ENCODE measurements around the gene RPAP3. TPM values are rescaled to one million over a fixed set of nuclear protein-coding genes. Genes with fewer than 3 reads are reported as not detected.

Gene RPAP3
- total RNA-seq, 2 donors from 2014 or later = 15.0 to 26.5 TPM

GRCh38 chr12:47717443-47718193, 11.8 kb upstream of the RPAP3 start:
- intact Hi-C loops (cut with DNase I) = loop anchor here (2.0 to 10.0 kb wide), 4 partner anchors 19 to 247 kb away; partner anchors contain the start of genes RAPGEF3 and TMEM106C
- peaks cover 4% of the 10 kb centered on the region for H3K4me1 ChIP-seq (replicated peaks)

GRCh38 chr12:47717046-47717442, 11.2 kb upstream of the RPAP3 start:
- peaks cover 4% of the 10 kb centered on the region for H3K4me1 ChIP-seq (replicated peaks)
- intact Hi-C loops (cut with DNase I) = loop anchor here (2.0 to 10.0 kb wide), 4 partner anchors 20 to 248 kb away; partner anchors contain the start of genes RAPGEF3 and TMEM106C

More at GRCh38 chr12:47717443-47718193, 11.8 kb upstream of the RPAP3 start:
- Histone ChIP-seq H3K9me3 (no peaks in the 10 kb centered on the region), H3K4me3 (no peak overlapping the region), H3K36me3 (no peaks in the 10 kb centered on the region), H3K27me3 (replicated peaks; ENCODE audit: insufficient read depth) (no peaks in the 10 kb centered on the region), H3K27ac (peak overlapping the region; percentile 70 to 73)
- peak; percentile 79 for DNase-seq (ENCODE audit: low spot score)
- 16% methylated on average over 13 of the region's 13 CpGs for WGBS
- TF ChIP-seq CTCF (IDR thresholded peaks at IDR 0.05) = peak; percentile 29 to 73 (median 70)
- no peak for TF ChIP-seq POLR2A (IDR thresholded peaks at IDR 0.05)
- peak; percentile 74 for TF ChIP-seq POLR2AphosphoS5 (IDR thresholded peaks at IDR 0.05)

GRCh38 chr12:47715877-47716548, 10.2 kb upstream of the RPAP3 start:
- intact Hi-C loops (cut with DNase I) = loop anchor here (2.0 to 10.0 kb wide), 5 partner anchors 21 to 249 kb away; partner anchors contain the start of genes RAPGEF3 and TMEM106C
- peaks cover 4% of the 10 kb centered on the region for H3K4me1 ChIP-seq (replicated peaks)
- H3K4me3 ChIP-seq = peak overlapping the region in 1 of 2 donors; percentile 7

More at GRCh38 chr12:47717046-47717442, 11.2 kb upstream of the RPAP3 start:
- Histone ChIP-seq H3K36me3 (no peaks in the 10 kb centered on the region), H3K9me3 (no peaks in the 10 kb centered on the region), H3K27ac (peak overlapping the region; percentile 70 to 73), H3K27me3 (replicated peaks; ENCODE audit: insufficient read depth) (no peaks in the 10 kb centered on the region), H3K4me3 (no peak overlapping the region)
- no peak for DNase-seq (ENCODE audit: low spot score)
- TF ChIP-seq CTCF (IDR thresholded peaks at IDR 0.05) (no peak), POLR2AphosphoS5 (IDR thresholded peaks at IDR 0.05) (no peak), POLR2A (IDR thresholded peaks at IDR 0.05) (no peak)
- 87% methylated on average over 6 of the region's 6 CpGs for WGBS

GRCh38 chr12:47715393-47715876, 9.6 kb upstream of the RPAP3 start:
- H3K27ac ChIP-seq = peak overlapping the region; percentile 75
- no peaks in the 10 kb centered on the region for H3K9me3 ChIP-seq
- TF ChIP-seq POLR2AphosphoS5 (IDR thresholded peaks at IDR 0.05) (peak; percentile 67), POLR2A (IDR thresholded peaks at IDR 0.05) (no peak), CTCF (IDR thresholded peaks at IDR 0.05) (peak; percentile 70 to 91 (median 88))
- DNase-seq (ENCODE audit: low spot score) = peak; percentile 84
- peaks cover 4% of the 10 kb centered on the region for H3K4me1 ChIP-seq (replicated peaks)
- 9% methylated on average over 10 of the region's 10 CpGs for WGBS
- peak overlapping the region in 1 of 2 donors; percentile 7 for H3K4me3 ChIP-seq
- no peaks in the 10 kb centered on the region for H3K36me3 ChIP-seq
- H3K27me3 ChIP-seq (replicated peaks; ENCODE audit: insufficient read depth) = no peaks in the 10 kb centered on the region
- intact Hi-C loops (cut with DNase I) = loop anchor here (2.0 to 10.0 kb wide), 3 partner anchors 42 to 249 kb away; partner anchors contain the start of genes RAPGEF3 and TMEM106C

More at GRCh38 chr12:47715877-47716548, 10.2 kb upstream of the RPAP3 start:
- 60% methylated on average over 13 of the region's 13 CpGs for WGBS
- no peak for DNase-seq (ENCODE audit: low spot score)
- Histone ChIP-seq H3K36me3 (no peaks in the 10 kb centered on the region), H3K27ac (peak overlapping the region; percentile 75), H3K27me3 (replicated peaks; ENCODE audit: insufficient read depth) (no peaks in the 10 kb centered on the region), H3K9me3 (no peaks in the 10 kb centered on the region)
- no peak for TF ChIP-seq POLR2AphosphoS5 (IDR thresholded peaks at IDR 0.05)
- no peak for TF ChIP-seq POLR2A (IDR thresholded peaks at IDR 0.05)
- TF ChIP-seq CTCF (IDR thresholded peaks at IDR 0.05) = no peak
